D721Med (cell line): ENCODE measurements around the gene PDYN.

ENCODE experiments used
- DNase-seq: peaks from one replicate; pipeline ENCODE4 v3.0.0; 2011; ENCODE audit warnings: low spot score; ENCODE audit not compliant: insufficient read length
- FAIRE-seq: peaks from 2 replicates; lab custom pipeline; 2011; peaks lifted over from hg19 to GRCh38; lab: Jason Lieb, UNC
- TF ChIP-seq, protein P1 (sequence below): IDR thresholded peaks from 2 replicates; pipeline ENCODE4 v1.5.1; 2012; ENCODE audit warnings: mild to moderate bottlenecking, control low read depth; ENCODE audit not compliant: insufficient read depth; ENCODE audit errors: missing control alignments

Gene PDYN

DNA sequence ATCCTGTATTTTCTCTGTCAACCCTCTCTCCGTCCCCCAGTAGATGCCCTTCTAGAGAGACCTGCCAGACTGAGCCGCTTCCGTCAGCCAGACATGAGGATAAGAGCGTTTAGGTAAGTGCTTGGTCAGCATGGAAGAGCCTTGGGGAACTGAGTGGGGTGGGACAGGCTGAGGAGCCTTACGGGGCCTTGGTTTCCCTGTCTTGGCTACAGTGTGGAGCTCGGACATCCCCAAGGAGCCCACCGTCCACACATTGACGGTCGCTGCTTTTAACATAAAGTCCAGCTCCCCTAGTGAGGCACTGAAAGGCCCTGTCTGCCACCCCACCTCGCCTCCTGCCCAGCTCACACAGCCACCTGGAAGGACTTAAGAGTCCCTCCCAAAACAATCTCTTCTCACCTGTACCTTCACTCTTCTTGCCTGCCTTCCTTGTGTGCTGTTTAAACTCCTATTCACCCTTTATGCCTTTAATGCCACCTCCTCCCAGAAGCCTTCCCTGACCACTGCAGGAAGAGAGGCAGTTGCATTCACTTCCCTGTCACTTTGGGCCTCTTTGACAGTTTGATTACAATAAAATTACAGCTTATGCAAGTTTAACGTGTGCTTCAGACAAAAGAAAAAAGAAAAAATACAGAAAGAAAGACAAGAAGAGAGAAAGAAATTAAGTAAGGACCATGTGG, 42.3 kb downstream of the PDYN start:
- FAIRE-seq (no peak), DNase-seq (no peak)
- TF ChIP-seq, protein P1, sequence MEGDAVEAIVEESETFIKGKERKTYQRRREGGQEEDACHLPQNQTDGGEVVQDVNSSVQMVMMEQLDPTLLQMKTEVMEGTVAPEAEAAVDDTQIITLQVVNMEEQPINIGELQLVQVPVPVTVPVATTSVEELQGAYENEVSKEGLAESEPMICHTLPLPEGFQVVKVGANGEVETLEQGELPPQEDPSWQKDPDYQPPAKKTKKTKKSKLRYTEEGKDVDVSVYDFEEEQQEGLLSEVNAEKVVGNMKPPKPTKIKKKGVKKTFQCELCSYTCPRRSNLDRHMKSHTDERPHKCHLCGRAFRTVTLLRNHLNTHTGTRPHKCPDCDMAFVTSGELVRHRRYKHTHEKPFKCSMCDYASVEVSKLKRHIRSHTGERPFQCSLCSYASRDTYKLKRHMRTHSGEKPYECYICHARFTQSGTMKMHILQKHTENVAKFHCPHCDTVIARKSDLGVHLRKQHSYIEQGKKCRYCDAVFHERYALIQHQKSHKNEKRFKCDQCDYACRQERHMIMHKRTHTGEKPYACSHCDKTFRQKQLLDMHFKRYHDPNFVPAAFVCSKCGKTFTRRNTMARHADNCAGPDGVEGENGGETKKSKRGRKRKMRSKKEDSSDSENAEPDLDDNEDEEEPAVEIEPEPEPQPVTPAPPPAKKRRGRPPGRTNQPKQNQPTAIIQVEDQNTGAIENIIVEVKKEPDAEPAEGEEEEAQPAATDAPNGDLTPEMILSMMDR, result no peak

DNA sequence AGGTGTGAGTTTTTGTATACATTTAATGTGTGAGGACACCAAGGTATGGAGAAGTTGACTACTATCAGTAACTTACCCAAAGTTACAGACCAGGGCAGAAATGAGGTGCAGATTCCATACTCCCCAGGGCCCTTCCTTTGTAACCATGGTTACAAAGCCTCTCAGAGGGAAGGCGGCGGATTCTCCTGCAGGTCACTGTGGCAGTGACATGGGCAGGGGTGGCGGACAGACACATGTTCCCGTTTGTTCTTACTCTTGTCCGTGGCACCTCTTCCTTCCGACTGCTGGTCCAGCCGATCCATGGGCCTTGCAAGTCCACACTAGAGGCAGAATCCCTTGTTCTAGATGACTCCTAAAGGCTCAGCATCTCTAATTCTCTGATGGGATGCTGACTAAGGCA, 43.0 kb downstream of the PDYN start:
- DNase-seq (no peak), FAIRE-seq (no peak)
- TF ChIP-seq, protein P1, result no peak

DNA sequence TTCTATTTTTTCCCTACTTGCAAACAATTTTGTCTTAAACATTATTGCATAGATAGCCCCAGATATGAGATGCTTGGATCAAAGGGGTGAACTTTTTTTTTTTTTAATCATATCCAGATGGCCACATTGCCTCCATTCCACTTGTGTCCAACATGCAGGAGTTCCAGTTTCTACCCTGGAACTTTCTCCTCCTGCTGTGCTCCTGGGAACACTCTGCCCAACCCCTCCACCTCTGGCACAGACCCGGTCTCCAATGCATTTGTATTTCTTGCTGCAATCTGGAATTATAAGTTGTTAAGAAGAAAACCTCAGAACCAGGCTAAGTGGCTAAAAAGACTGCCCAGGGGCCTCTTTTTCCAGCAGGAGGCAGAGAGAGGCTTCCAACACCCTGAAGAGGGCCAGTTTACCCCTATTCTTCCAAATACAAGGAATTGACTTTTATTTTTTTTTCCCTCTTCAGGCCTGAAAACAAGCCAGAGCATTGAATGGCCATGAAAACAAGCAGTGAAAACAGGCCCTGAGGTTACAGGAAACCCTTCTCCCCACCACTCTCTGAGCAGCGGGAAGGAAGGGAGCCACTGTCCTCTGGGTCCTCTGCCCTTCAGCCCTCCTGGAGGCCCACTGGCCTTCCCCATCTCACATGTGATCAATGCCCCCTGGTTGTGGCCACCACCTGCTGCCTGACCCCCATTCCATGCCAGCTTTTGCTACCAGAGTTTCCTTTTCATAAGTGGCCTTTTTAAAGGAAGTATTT, 44.3 kb downstream of the PDYN start:
- no peak for DNase-seq
- TF ChIP-seq, protein P1, result no peak
- FAIRE-seq, result no peak

DNA sequence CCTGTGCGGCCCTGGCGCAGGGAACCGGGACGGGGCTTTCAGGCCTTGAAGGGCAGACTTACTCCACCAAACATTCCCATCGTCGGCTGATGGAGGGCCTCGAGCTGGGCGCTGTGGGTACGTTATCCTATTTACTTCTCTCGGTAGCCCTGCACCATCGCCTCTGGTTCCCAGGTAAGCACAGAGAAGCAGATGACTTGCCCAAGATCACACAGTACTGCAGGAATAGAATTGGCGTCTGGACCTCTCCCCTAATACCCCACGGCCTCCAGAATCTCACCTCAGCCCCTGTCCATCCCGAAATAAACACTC, 46.4 kb downstream of the PDYN start:
- no peak for FAIRE-seq
- TF ChIP-seq, protein P1, result no peak
- DNase-seq, result no peak

DNA sequence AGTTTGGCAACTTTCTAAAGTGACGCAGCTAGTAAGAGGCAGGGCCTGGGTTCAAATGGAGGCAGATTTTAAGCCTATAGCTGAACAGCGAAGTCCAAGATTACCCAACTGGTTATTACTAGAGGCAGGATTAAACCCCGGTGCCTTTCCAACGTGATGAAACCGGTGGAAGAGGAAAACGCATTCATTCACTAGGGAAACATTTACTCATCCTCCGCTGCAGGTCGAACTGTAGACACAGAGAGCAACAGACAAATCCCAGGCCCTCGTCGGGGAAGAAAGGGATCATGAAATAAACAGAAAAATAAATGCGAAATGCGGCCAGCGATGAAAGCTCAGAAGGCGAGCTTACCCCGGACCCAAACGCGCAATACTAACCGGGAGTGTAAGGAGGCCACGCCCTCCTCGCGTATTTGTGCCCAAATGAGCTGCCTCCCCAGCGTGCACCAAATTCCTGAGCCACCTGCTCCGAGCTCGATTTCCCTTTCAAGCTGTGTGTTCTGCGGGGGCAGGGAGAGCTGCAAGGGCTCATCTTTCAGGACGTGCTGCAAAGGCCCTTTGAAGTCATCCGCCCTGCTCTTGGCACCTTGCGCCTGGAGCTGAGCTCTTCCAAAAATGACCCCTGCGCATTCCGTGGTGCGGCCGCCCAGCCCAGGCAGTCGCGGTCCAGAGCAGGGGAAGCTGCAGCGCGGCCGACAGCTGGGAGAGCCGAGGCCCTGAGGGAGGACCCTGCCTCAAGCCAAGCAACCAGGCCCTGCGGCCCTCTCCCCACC, 46.9 kb downstream of the PDYN start:
- TF ChIP-seq, protein P1, result no peak
- FAIRE-seq, result no peak
- no peak for DNase-seq

DNA sequence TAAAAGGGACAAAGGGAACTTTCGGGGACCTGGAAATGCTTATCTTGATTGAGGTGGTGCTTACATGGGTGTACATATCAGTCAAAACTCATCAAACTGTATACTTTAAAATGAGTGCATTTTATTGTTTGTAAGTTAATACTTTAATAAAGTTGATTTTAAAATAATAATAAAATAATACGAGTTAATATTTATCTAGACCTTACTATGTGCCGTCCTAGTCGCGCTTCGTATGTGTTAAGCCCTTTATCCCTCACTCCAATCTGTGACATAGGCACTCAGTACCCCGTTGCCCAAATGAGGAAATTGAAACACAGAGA, 47.5 kb downstream of the PDYN start:
- FAIRE-seq (no peak), DNase-seq (no peak)
- TF ChIP-seq, protein P1, result no peak
